Measurements from ENCODE around the gene PKP1. TPM values are rescaled to one million over a fixed set of nuclear protein-coding genes. Genes with fewer than 3 reads are reported as not detected.

PKP1 gene
- total RNA-seq, 1 donor from 2014 or later, result not detected

DNA sequence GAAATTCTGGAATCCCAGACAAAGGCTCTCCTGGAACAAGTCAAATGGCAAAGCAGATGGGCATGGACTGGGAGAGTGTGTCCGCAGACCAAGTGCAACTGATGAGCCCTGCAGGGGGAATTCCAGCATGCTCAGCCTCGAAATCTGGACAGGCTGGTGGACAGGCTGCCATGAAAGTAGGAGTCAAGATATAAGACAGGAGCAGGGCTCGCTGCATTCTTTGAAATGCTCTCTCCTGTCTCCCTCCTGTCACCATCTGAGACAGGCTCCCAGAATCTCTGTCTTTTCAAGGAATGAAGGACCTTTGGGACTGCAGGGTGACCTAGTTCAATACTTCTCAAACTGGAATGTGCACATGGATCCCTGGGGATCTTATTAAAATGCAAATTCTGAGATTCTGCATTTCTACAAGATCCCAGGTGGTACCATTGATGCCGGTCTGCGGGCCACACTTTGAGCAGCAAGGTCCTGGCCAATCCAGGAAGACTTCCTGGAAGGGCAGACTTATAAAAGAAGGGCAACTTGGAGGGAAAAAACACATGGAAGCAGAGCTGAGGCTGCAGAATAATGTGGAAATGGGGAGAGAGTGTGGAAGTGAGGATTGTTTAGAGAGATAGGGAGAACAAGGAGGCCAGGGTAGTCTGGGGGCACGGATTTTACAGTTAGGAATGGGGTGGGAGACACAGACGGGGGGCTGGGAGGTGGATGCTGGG is 64.3 kb downstream of the PKP1 start:
- Histone ChIP-seq H3K27ac (no peak overlapping the region), H3K9me3 (no peaks in the 10 kb centered on the region), H3K36me3 (no peaks in the 10 kb centered on the region), H3K4me3 (no peak overlapping the region), H3K27me3 (no peaks in the 10 kb centered on the region), H3K4me1 (no peaks in the 10 kb centered on the region)
- intact Hi-C loops (cut with DNase I), result loop anchor here (5.0 kb wide), 1 partner anchor 165 kb away; no protein-coding TSS in a partner anchor
- TF ChIP-seq, protein P1, sequence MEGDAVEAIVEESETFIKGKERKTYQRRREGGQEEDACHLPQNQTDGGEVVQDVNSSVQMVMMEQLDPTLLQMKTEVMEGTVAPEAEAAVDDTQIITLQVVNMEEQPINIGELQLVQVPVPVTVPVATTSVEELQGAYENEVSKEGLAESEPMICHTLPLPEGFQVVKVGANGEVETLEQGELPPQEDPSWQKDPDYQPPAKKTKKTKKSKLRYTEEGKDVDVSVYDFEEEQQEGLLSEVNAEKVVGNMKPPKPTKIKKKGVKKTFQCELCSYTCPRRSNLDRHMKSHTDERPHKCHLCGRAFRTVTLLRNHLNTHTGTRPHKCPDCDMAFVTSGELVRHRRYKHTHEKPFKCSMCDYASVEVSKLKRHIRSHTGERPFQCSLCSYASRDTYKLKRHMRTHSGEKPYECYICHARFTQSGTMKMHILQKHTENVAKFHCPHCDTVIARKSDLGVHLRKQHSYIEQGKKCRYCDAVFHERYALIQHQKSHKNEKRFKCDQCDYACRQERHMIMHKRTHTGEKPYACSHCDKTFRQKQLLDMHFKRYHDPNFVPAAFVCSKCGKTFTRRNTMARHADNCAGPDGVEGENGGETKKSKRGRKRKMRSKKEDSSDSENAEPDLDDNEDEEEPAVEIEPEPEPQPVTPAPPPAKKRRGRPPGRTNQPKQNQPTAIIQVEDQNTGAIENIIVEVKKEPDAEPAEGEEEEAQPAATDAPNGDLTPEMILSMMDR (IDR thresholded peaks at IDR 0.05), result no peak
- DNase-seq (ENCODE audit: low spot score in 2 of 2), result no peak

DNA sequence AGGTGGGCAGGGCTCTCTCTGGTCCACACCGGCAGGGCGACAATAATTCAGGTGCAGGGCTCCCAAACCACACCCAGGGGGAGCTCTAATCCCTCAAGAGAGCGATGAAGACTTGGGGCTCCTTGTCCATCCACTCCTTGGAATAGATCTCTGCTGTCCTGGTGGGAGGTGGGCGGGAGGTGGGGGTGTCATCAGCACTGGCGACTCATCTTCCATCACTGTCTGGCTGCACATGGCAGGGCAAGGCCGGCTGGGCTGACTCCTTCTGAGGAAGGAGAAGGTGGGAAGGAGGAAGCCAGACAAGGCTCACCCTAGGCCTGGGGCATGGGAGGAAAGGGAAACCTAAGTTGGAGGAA is 64.9 kb downstream of the PKP1 start:
- no peaks in the 10 kb centered on the region for H3K36me3 ChIP-seq
- no peak overlapping the region for H3K4me3 ChIP-seq
- DNase-seq (ENCODE audit: low spot score in 2 of 2), result no peak
- H3K9me3 ChIP-seq, result no peaks in the 10 kb centered on the region
- H3K4me1 ChIP-seq, result no peaks in the 10 kb centered on the region
- H3K27me3 ChIP-seq, result no peaks in the 10 kb centered on the region
- intact Hi-C loops (cut with DNase I), result loop anchor here (5.0 kb wide), 1 partner anchor 164 kb away; no protein-coding TSS in a partner anchor
- H3K27ac ChIP-seq, result no peak overlapping the region
- TF ChIP-seq, protein P1 (IDR thresholded peaks at IDR 0.05), result peak in 1 of 3 experiments; percentile 40

DNA sequence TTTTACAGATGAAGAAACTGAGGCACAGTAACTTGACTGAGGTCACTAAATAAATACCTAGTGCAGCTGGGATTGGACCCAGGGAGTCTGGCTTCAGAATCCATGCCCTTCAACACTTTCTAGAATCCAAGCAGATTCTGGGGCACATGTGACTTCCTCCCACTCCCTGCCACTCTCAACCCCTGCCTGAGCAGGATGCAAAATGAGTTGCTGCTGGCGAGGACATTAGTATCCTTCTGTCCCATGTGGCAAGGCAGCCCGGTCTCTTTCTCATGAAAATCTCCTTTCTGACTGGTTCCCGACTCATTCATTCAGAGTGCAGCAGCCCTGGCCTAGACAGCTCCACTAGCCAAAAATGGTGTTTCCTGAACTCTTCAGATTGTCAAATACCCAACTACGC is 65.8 kb downstream of the PKP1 start:
- DNase-seq (ENCODE audit: low spot score in 2 of 2), result no peak
- Histone ChIP-seq H3K9me3 (no peaks in the 10 kb centered on the region), H3K4me1 (no peaks in the 10 kb centered on the region), H3K4me3 (no peak overlapping the region), H3K36me3 (no peaks in the 10 kb centered on the region), H3K27me3 (no peaks in the 10 kb centered on the region), H3K27ac (no peak overlapping the region)
- TF ChIP-seq, protein P1 (IDR thresholded peaks at IDR 0.05), result no peak
- intact Hi-C loops (cut with DNase I), result loop anchor here (5.0 kb wide), 1 partner anchor 163 kb away; no protein-coding TSS in a partner anchor

DNA sequence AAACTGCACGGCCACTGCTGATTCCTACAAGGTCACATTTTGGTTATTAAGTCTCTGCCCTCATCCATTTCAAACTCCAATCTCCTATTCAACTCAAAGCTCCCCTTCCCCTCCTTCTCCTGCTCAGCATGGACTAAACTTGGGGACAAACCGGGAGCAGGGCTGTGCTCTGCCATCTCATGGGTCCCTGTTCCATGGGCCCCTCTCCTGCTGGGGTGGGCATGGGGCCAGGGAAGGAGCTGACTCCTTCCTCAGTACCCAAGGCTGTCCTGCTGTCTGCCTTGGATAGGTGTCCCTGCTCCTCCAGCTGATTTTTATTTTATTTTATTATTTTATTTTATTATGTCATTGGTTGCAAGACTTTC is 67.0 kb downstream of the PKP1 start:
- no peak overlapping the region for H3K27ac ChIP-seq
- TF ChIP-seq, protein P1 (IDR thresholded peaks at IDR 0.05), result no peak
- H3K4me3 ChIP-seq, result no peak overlapping the region
- no peak for DNase-seq (ENCODE audit: low spot score in 2 of 2)
- H3K36me3 ChIP-seq, result no peaks in the 10 kb centered on the region
- no peaks in the 10 kb centered on the region for H3K27me3 ChIP-seq
- H3K4me1 ChIP-seq, result no peaks in the 10 kb centered on the region
- intact Hi-C loops (cut with DNase I), result no loop called here
- no peaks in the 10 kb centered on the region for H3K9me3 ChIP-seq

DNA sequence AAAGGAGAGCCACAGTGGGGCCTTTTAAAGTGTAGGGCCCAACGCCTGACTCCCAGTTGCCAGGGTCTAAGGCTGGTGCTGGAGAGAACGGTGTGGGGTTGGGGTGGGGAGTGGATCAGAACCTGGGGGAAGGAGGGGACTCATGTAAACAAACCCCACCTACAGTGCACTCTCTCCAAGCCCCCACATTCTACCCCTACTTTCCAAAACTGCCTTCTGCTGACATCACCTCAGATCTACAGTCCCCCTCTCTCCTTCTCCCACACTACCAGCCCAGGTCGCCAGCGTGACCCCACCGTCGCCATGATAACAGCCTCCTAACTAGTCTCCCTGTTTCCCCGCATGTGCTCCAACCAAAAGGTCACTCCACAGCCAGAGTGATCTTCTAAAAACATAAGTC is 67.6 kb downstream of the PKP1 start:
- H3K27ac ChIP-seq, result no peak overlapping the region
- no peaks in the 10 kb centered on the region for H3K27me3 ChIP-seq
- TF ChIP-seq, protein P1 (IDR thresholded peaks at IDR 0.05), result no peak
- H3K36me3 ChIP-seq, result no peaks in the 10 kb centered on the region
- no peak overlapping the region for H3K4me3 ChIP-seq
- no peaks in the 10 kb centered on the region for H3K9me3 ChIP-seq
- intact Hi-C loops (cut with DNase I), result no loop called here
- H3K4me1 ChIP-seq, result no peaks in the 10 kb centered on the region
- DNase-seq (ENCODE audit: low spot score in 2 of 2), result no peak
